LNCAP (cell line): ENCODE data around the gene ZNF789.

Source experiments
- TF ChIP-seq, protein P1 (sequence below): fragments of 450-650 bp; IDR thresholded peaks from 2 replicates; pipeline ENCODE4 v1.5.1; 2017; ENCODE audit warnings: mild to moderate bottlenecking

Gene ZNF789

GRCh38 chr7:99438573-99439480 is 33.9 kb upstream of the ZNF789 start, which contains the start of the genes CPSF4 and PTCD1:
Gene CPSF4 (plus strand): TSS chr7:99438943. CDS start chr7:99439083, 140 bp downstream.
Gene PTCD1 (minus strand): TSS chr7:99438798. CDS start chr7:99435242, 3,556 bp downstream.
- TF ChIP-seq, protein P1, sequence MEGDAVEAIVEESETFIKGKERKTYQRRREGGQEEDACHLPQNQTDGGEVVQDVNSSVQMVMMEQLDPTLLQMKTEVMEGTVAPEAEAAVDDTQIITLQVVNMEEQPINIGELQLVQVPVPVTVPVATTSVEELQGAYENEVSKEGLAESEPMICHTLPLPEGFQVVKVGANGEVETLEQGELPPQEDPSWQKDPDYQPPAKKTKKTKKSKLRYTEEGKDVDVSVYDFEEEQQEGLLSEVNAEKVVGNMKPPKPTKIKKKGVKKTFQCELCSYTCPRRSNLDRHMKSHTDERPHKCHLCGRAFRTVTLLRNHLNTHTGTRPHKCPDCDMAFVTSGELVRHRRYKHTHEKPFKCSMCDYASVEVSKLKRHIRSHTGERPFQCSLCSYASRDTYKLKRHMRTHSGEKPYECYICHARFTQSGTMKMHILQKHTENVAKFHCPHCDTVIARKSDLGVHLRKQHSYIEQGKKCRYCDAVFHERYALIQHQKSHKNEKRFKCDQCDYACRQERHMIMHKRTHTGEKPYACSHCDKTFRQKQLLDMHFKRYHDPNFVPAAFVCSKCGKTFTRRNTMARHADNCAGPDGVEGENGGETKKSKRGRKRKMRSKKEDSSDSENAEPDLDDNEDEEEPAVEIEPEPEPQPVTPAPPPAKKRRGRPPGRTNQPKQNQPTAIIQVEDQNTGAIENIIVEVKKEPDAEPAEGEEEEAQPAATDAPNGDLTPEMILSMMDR = no peak

- TF ChIP-seq, protein P1 = no peak
Observed at GRCh38 chr7:99440195-99440594, 32.5 kb upstream of the ZNF789 start.

- TF ChIP-seq, protein P1 = no peak
Observed at GRCh38 chr7:99446096-99446495, 26.6 kb upstream of the ZNF789 start.

GRCh38 chr7:99447943-99448342 is 24.7 kb upstream of the ZNF789 start:
- TF ChIP-seq, protein P1 = peak; percentile 54

- TF ChIP-seq, protein P1 = no peak
Observed at GRCh38 chr7:99448855-99449254, 23.8 kb upstream of the ZNF789 start.

- TF ChIP-seq, protein P1 = no peak
Observed at GRCh38 chr7:99449326-99449725, 23.4 kb upstream of the ZNF789 start.

DNA sequence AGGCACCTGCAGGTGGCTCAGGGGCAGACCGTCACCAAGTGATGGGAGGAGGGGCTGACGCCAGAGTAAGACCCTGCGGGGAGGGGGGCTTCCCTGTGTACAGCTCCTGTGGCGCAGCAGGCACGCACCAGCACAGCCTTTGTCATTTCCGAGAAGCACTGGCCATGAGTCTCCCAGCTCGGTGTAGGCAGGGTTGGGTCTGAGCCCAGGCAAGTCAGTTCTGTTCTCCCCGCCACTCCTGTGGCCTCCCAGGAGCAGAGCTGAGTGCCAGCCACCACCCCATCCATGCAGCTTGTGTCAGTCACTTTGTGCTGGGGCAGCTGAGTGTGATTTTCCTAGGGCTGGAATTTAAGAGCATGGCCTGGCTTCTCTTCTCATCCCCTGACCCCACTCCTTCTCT is 20.8 kb upstream of the ZNF789 start:
- TF ChIP-seq, protein P1 = no peak
